HG03045 (cell line): Measurements from ENCODE around the gene P3H1.

ENCODE experiments used
- ATAC-seq: cut with Tn5 transposase; IDR thresholded peaks from one replicate; pipeline ENCODE4 v1.9.1; 2021; ENCODE audit warnings: mild to moderate bottlenecking, moderate library complexity; ENCODE audit not compliant: unreplicated experiment

Gene P3H1

GRCh38 chr1:42746436-42747105 is 20.3 kb downstream of the P3H1 start:
- ATAC-seq, result no peak

- no peak for ATAC-seq
Measured at GRCh38 chr1:42745851-42746250, 21.0 kb downstream of the P3H1 start.

GRCh38 chr1:42744148-42744413 is 22.7 kb downstream of the P3H1 start:
- ATAC-seq, result no peak

GRCh38 chr1:42743317-42744147 is 23.3 kb downstream of the P3H1 start:
- ATAC-seq, result no peak

GRCh38 chr1:42742617-42743316 is 24.1 kb downstream of the P3H1 start:
- no peak for ATAC-seq

- no peak for ATAC-seq
Measured at GRCh38 chr1:42742141-42742540, 24.7 kb downstream of the P3H1 start.

GRCh38 chr1:42741706-42742105 is 25.1 kb downstream of the P3H1 start:
- no peak for ATAC-seq

GRCh38 chr1:42740851-42741580 is 25.8 kb downstream of the P3H1 start:
- no peak for ATAC-seq

GRCh38 chr1:42739753-42740700 is 26.8 kb downstream of the P3H1 start, which contains the start of gene CLDN19:
CLDN19 (minus strand) TSS chr1:42740236; CDS start chr1:42740063, 173 bp downstream.
- ATAC-seq, result no peak

GRCh38 chr1:42738678-42739226 is 28.1 kb downstream of the P3H1 start:
- ATAC-seq, result no peak

- no peak for ATAC-seq
Measured at GRCh38 chr1:42737986-42738677, 28.7 kb downstream of the P3H1 start.

- ATAC-seq, result no peak
Measured at GRCh38 chr1:42737257-42737656, 29.6 kb downstream of the P3H1 start.

- no peak for ATAC-seq
Measured at GRCh38 chr1:42736571-42737200, 30.1 kb downstream of the P3H1 start.

- no peak for ATAC-seq
Measured at GRCh38 chr1:42736152-42736551, 30.7 kb downstream of the P3H1 start.

GRCh38 chr1:42735477-42736105 is 31.2 kb downstream of the P3H1 start:
- ATAC-seq, result no peak

- ATAC-seq, result no peak
Measured at GRCh38 chr1:42735056-42735455, 31.8 kb downstream of the P3H1 start.

- ATAC-seq, result no peak
Measured at GRCh38 chr1:42734201-42735035, 32.4 kb downstream of the P3H1 start.
